ENCODE results near the gene NXF1. TPM values are rescaled to one million over a fixed set of nuclear protein-coding genes. Genes with fewer than 3 reads are reported as not detected.
"Not testable (repeated sequence)": the region's sequence is repeated elsewhere in the genome, so short reads cannot be mapped to it uniquely, and the experiment has no call there.

The NXF1 gene
- total RNA-seq, 4 donors from 2014 or later = 38.2 to 134 (median 60.0) TPM

- Histone ChIP-seq H3K27ac (no peak overlapping the region), H3K4me3 (no peak overlapping the region), H3K4me1 (peaks cover 0 to 3% (median 1%) of the 10 kb centered on the region in 4 donors), H3K36me3 (peaks cover 0 to 13% (median 5%) of the 10 kb centered on the region in 4 donors), H3K27me3 (no peaks in the 10 kb centered on the region), H3K9me3 (no peaks in the 10 kb centered on the region)
- WGBS, 2 donors (ENCODE audit: low coverage in 1 of 2) = 92% methylated on average over 1 of the region's 1 CpG; no CpG with 5 or more reads in 1 of the 2 donors
- intact Hi-C loops (cut with DNase I; ENCODE audit: low total_unique reads) (no loop called here), in situ Hi-C loops (cut with MboI; ENCODE audit: low pct_ligation_motif_present in 1 of 4, low pct_unique_long_range_greater_than_20kb in 1 of 4, low sequenced_read_pairs in 3 of 4) (no loop called here)
- TF ChIP-seq POLR2A (IDR thresholded peaks at IDR 0.05) (no peak), POLR2AphosphoS5 (IDR thresholded peaks at IDR 0.05) (no peak), CTCF (IDR thresholded peaks at IDR 0.05) (no peak), EP300 (IDR thresholded peaks at IDR 0.05; ENCODE audit: low read depth) (no peak)
- DNase-seq = no peak
Observed at GRCh38 chr11:62847767-62848314, 42.6 kb upstream of the NXF1 start.

- H3K4me3 ChIP-seq = no peak overlapping the region
- WGBS, 2 donors (ENCODE audit: low coverage in 1 of 2) = 85 to 94% methylated on average over 2 to 3 of the region's 3 CpGs
Observed at GRCh38 chr11:62846177-62846576, 40.9 kb upstream of the NXF1 start.

GRCh38 chr11:62844154-62844553 lies 38.9 kb upstream of the NXF1 start:
- TF ChIP-seq POLR2A (IDR thresholded peaks at IDR 0.05) (no peak), POLR2AphosphoS5 (IDR thresholded peaks at IDR 0.05) (no peak), CTCF (IDR thresholded peaks at IDR 0.05) (no peak), EP300 (IDR thresholded peaks at IDR 0.05; ENCODE audit: low read depth) (no peak)
- DNase-seq = no peak
- 96 to 97% methylated on average over 3 of the region's 3 CpGs for whole genome bisulfite sequencing, 2 donors (ENCODE audit: low coverage in 1 of 2)
- H3K27ac ChIP-seq = no peak overlapping the region
- no peak overlapping the region for H3K4me3 ChIP-seq
- H3K4me1 ChIP-seq = peaks cover 6 to 16% (median 11%) of the 10 kb centered on the region in 4 donors
- no peaks in the 10 kb centered on the region for H3K9me3 ChIP-seq
- in situ Hi-C loops (cut with MboI; ENCODE audit: low pct_ligation_motif_present in 1 of 4, low pct_unique_long_range_greater_than_20kb in 1 of 4, low sequenced_read_pairs in 3 of 4) (no loop called here), intact Hi-C loops (cut with DNase I; ENCODE audit: low total_unique reads) (no loop called here)
- no peaks in the 10 kb centered on the region for H3K27me3 ChIP-seq
- no peaks in the 10 kb centered on the region for H3K36me3 ChIP-seq

More at GRCh38 chr11:62846177-62846576, 40.9 kb upstream of the NXF1 start:
- Histone ChIP-seq H3K27me3 (no peaks in the 10 kb centered on the region), H3K4me1 (peaks cover 6 to 11% (median 10%) of the 10 kb centered on the region in 4 donors), H3K36me3 (no peaks in the 10 kb centered on the region), H3K27ac (no peak overlapping the region), H3K9me3 (no peaks in the 10 kb centered on the region)
- intact Hi-C loops (cut with DNase I; ENCODE audit: low total_unique reads) (no loop called here), in situ Hi-C loops (cut with MboI; ENCODE audit: low pct_ligation_motif_present in 1 of 4, low pct_unique_long_range_greater_than_20kb in 1 of 4, low sequenced_read_pairs in 3 of 4) (no loop called here)
- no peak for DNase-seq
- no peak for TF ChIP-seq CTCF (IDR thresholded peaks at IDR 0.05)
- no peak for TF ChIP-seq POLR2A (IDR thresholded peaks at IDR 0.05)
- no peak for TF ChIP-seq EP300 (IDR thresholded peaks at IDR 0.05; ENCODE audit: low read depth)
- TF ChIP-seq POLR2AphosphoS5 (IDR thresholded peaks at IDR 0.05) = no peak

- H3K4me3 ChIP-seq = no peak overlapping the region
- H3K27me3 ChIP-seq = no peaks in the 10 kb centered on the region
- no peaks in the 10 kb centered on the region for H3K36me3 ChIP-seq
- in situ Hi-C loops (cut with MboI; ENCODE audit: low pct_ligation_motif_present in 1 of 4, low pct_unique_long_range_greater_than_20kb in 1 of 4, low sequenced_read_pairs in 3 of 4) (no loop called here), intact Hi-C loops (cut with DNase I; ENCODE audit: low total_unique reads) (no loop called here)
- peaks cover 6 to 23% (median 16%) of the 10 kb centered on the region in 4 donors for H3K4me1 ChIP-seq
- no peaks in the 10 kb centered on the region for H3K9me3 ChIP-seq
- TF ChIP-seq POLR2AphosphoS5 (IDR thresholded peaks at IDR 0.05) (no peak), POLR2A (IDR thresholded peaks at IDR 0.05) (no peak), EP300 (IDR thresholded peaks at IDR 0.05; ENCODE audit: low read depth) (no peak), CTCF (IDR thresholded peaks at IDR 0.05) (no peak)
- no peak for DNase-seq
- no peak overlapping the region for H3K27ac ChIP-seq
- 94 to 98% methylated on average over 3 of the region's 3 CpGs for WGBS, 2 donors (ENCODE audit: low coverage in 1 of 2)
Observed at GRCh38 chr11:62843466-62843865, 38.2 kb upstream of the NXF1 start.

- 86 to 90% methylated on average over 7 to 9 of the region's 9 CpGs for WGBS, 2 donors (ENCODE audit: low coverage in 1 of 2)
- H3K9me3 ChIP-seq; DNase-seq; in situ Hi-C loops (cut with MboI; ENCODE audit: low pct_ligation_motif_present in 1 of 4, low pct_unique_long_range_greater_than_20kb in 1 of 4, low sequenced_read_pairs in 3 of 4); intact Hi-C loops (cut with DNase I; ENCODE audit: low total_unique reads); H3K4me3 ChIP-seq; H3K36me3 ChIP-seq; H3K27me3 ChIP-seq: not testable (repeated sequence)
- Histone ChIP-seq H3K27ac (peak overlapping the region; percentile 97 to 99 (median 97)), H3K4me1 (peaks cover 6 to 29% (median 21%) of the 10 kb centered on the region in 4 donors)
Observed at GRCh38 chr11:62842891-62843290, 37.7 kb upstream of the NXF1 start.
